HG02852 (cell line): ENCODE results near the gene RHOU.

Experiments
- ATAC-seq: cut with Tn5 transposase; IDR thresholded peaks from one replicate; pipeline ENCODE4 v1.9.1; 2021; ENCODE audit warnings: mild to moderate bottlenecking, moderate library complexity; ENCODE audit not compliant: unreplicated experiment

RHOU gene

DNA sequence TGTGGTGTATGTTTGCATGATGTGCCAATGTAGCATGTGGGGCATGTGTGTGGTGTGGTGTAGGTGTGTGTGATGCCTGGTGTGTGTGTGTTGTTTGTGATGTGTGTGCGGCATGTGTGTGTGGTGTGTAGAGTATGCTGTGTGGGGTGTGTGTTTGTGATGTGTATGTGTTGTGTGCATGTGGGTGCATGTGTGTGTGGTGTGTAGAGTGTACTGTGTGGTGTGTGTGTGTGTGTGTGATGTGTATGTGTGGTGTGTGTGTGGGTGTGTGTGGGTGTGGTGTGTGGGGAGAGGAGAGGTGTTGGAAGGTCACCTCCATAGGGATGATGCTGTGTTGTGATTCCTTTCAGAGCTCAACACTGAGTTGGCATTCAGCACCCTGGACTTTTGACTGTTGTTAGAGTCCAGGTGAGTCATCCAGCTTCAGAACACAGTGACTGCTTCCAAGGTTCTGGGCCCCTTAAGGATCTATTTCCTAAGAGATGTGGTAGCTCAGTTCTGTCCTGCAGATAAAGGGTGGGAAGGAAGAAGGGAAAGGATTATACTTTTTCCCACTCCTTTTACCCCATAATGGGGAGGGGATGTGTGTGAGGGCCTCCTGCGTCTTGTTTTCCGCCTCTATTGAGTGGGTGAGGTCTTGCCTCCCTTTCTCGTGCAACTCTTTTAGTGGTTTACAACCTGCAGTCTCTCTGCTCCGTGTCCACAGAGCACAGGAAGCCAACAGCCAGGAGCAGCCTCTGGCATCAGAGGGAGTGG is 47.6 kb downstream of the RHOU start:
- no peak for ATAC-seq

DNA sequence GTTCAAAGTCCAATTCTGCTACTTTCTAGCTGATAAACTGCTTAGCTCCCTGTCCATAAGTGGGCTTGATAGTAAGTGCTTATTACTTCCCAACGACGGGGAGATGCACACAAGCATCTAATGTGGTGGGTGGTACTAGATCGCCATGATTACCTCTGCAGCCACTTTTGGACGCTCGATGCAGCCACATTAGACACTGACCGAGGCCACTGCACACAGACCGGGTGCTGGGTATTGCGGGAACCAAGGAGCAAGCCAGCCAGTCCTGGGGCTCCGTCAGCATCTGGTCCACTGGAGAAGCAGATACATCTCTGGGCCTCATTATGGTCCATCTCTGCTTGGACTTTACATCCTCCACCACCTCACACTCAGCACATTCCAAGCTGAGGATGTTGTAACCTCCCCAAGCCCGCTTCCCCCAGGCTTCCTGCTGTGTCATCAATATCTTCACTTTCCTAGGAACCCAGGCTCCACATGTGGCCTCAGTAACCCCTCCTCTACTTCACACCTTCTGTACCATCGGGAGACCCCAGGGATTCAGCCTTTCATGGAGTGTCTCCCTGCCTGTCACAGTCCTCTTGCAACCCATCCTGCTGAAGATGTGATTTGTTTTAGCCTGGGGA is 48.2 kb downstream of the RHOU start:
- ATAC-seq, result no peak

DNA sequence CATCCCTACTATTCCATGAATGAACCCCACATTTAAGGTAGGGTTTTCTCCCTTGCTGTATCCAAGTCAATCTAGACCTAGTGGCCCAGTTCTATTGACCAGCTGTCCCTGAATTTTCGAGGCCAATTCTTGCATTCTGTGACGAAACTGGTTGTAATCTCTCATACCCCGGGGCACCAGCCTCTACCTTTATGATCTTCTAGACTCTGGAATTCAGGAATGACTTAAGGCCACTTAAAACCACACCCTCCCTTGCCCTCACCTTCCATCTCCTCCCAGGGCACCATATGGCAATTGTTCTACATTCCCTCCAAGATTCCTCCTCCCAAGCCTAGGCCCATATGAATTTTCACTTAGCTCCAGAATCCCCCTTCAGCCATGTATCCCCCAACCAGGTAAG is 48.9 kb downstream of the RHOU start:
- ATAC-seq, result no peak

DNA sequence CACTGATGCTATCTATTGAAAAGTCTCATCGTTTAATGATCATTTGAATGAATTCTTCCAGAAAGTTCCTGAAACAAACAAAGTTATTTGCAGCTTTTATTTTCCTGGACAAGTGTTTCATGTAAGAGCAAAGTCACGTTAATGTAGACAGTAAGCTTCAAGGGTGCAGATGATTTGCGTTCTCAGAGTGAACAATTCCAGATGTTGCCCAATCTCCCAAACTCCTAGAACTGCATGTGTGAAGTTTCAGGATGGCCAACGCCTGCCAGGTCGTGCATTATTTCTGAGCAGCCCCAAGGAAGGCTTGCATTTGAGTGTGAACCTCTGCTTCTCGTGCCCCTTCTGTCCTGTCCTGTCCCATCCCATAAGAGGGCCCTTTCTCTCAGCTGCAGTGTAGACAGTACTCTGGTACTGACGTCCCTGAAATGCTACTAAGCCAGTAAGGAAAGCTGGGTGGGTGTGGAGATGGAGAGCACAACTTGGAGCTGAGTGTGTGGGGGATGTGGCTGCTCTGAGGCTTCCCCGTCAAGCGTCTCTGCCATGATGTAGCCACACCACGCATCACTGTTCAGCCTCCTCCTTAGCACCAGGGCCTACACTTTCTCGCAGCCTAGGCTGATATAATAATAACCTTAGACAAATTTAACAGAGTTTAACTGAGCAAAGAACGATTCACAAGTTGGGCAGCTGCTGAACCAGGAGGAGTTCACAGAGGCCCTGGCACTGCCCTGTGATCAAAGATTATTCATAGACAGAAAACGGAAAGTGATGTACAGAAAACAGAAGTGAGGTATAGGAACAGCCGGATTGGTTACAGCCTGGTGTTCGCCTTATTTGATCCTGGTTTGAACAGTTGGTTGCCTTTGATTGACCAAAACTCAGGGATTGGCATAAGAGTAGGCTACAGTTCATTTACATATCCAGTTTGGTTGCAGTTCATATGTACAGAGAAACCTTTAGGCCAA is 50.4 kb downstream of the RHOU start:
- no peak for ATAC-seq

DNA sequence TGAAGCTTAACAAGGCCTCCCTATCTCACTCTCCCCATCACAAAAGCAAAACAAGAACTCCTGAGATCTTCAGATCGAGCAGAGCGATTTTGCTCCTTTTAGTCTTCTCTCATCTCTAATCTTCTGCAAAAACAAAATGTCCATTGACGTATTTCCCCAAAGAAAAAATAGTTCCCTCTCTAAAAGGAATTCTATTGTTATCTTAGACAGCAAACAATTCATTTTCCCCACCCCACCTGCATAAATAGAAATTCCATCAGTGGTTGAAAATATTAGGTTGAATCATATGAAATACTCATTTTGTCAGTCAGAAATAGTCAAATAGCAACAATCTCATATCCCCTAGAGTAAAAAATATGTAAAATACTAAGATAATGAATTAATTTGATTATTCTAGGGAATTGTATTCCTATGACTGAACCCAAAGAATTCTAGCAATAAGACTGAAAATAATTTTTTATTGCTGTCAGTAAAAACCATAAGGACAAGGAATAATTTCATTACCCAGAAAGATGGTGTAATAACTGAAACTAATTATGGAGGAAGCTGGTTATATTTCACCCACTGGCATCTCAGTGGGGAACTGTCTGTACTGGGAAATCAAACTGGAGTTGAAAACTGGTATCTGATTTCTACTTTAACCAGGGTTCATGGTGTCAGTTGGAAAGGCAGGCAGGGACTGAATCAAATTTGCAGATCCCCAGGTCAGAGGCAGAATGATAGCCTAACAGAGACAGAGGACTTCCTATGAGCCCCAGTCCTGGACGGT is 51.3 kb downstream of the RHOU start:
- no peak for ATAC-seq

DNA sequence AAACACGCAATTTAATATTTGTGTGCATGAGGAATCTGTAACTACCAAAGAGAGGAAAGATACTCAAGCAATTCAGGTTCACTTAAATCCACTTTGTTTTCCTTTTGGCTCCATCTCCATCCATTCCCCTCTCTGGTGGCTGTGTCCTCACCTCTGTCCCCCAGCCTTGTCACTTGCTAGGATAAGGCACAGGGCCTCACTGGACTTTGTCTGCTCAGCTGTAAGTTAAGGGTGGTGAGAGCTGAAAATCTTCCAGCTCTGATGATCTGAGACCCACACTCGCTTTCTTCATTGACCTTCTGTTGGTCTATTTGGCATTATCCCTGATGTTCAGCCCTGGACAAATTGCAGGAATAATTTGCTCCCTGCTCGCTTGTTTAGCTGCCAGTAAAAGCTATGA is 56.5 kb downstream of the RHOU start:
- no peak for ATAC-seq

DNA sequence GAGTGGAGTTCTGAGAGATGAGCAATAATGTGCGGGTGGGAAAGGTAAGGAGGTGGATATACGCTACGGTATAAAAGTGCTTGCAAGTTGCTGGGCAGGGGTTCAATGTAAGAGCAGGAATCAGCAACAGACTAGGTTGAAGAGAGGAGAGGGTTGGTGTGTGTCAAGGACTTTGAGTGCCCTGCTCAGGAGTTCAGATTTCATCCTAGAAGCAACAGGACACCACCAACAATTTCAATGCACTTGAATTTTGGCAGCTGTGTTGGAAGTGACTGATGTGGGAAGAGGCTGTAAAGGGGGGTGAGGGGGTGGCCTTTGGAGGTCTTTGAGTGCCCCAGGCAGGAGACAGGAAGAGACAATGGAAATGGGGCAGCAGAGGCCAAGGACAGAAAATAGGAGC is 57.3 kb downstream of the RHOU start:
- no peak for ATAC-seq

DNA sequence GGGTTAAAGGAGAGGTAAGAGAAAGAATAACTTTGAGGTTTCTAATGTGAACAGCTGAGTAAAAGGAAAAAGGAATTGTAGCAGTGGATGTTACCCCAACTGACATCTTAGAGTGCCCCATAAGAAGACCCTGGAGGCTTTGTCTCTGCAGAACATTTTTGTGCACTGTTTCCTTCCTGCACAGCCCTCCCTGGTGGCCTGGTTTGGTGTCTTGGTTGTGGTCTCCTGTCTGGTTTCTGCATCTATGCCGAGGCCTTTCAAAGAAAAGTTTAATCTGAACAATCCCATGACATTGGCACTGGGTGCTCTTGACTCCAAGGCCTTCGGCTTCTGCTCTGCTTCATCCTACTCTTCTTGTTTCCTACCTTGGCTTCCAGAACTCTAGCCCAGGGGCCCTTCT is 57.8 kb downstream of the RHOU start:
- ATAC-seq, result no peak

DNA sequence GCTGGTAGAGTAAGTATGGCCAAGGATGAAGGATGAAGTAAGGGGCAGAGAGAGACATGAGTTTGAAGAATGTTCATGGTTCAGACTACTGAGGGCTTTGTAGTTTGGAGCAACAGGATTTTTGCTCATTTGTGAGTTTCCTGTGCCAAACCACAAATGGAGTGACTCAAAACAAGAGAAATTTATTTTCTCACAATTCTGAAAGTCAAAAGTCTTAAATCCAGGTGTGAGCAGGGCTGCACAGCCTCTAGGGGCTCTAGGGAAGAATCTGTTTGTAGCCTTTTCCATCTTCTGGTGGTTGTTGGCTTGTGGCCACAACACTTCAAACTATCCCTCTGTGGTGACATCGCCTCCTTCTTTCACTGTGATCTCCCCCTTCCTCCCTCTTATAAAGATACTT is 58.9 kb downstream of the RHOU start:
- ATAC-seq, result peak; percentile 44

DNA sequence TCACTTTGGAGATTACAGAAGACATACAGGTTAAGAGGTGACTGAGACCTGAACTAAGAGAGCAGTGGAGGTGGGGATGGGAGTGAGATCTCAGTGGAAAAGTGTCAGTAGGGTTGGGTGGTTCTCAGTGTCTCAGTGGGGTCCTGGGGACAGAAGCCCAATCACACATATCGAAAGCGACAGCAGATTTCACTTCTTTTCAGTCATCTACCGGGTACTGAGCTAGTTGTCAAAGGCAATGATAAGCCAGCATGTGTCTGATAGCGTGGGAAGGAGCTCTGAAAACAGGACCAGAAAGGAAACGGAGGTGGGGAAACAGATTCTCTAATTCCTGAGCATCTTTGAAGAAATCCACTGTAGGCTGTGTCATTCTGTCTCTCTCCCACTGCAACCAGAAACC is 59.5 kb downstream of the RHOU start:
- ATAC-seq, result peak; percentile 41

DNA sequence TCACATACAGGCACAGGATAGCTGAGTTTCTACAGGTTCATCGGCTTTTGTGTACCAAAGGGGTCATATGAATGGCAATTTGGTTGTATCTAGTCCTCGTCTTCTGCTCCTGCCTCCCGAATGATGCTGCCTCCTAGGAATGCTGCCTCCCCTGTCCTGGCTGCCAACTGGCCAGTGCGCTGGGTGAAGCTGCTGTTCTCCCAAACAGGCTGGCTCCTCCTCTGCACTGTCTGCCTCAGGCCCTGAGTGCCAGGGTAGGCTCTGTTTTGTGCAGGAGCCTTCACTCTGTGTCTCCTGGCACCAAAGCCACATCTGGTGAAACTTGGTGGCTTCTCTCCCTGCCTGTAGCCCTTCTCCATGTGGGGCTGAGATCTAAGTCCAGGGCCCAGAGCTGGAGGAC is 60.3 kb downstream of the RHOU start:
- no peak for ATAC-seq
